Naive thymus-derived CD4-positive, alpha-beta T cell (primary cell): ENCODE results near the gene COL27A1. TPM values are rescaled to one million over a fixed set of nuclear protein-coding genes. Genes with fewer than 3 reads are reported as not detected.

ENCODE experiments used
- ATAC-seq: fragments of 150-1000 bp; cut with Tn5 transposase; 2 replicates; pipeline ENCODE4 v1.10.0; 2021; ENCODE audit warnings: mild to moderate bottlenecking, moderate library complexity
- CTCF ChIA-PET: fragments of 350-600 bp; sonication (Branson Sonifier 250); formaldehyde crosslinking; loops from one replicate; lab custom pipeline; 2021; ENCODE audit warnings: antibody characterized with exemption; lab: Charles Lee
- POLR2A ChIA-PET: fragments of 350-600 bp; sonication (Branson Sonifier 250); formaldehyde crosslinking; loops from one replicate; lab custom pipeline; 2021; ENCODE audit warnings: antibody characterized with exemption, inconsistent platforms; lab: Charles Lee
- DNase-seq, 9 donors: peaks; one replicate each; pipeline versions ENCODE4 v3.0.0 to v3.0.0-alpha.2; 2020 to 2022; ENCODE audit warnings: mixed read lengths in 1 of 9
- H3K27ac ChIP-seq: one replicate; pipeline ENCODE4 v1.7.0; 2013; ENCODE audit warnings: mild to moderate bottlenecking, low read depth, low read length, moderate library complexity
- H3K27me3 ChIP-seq, 2 donors: one replicate each; pipeline ENCODE4 v1.7.0; 2013; ENCODE audit warnings: low read length in 2 of 2, mild to moderate bottlenecking in 2 of 2, moderate library complexity in 2 of 2; ENCODE audit not compliant: control insufficient read depth in 2 of 2, insufficient read depth in 2 of 2
- H3K36me3 ChIP-seq, 3 experiments: 1 replicate in 2 of 3; 2 replicates in 1 of 3; pipeline ENCODE4 v1.7.0; 2013; ENCODE audit warnings: low read length in 3 of 3, mild to moderate bottlenecking in 3 of 3, moderate library complexity in 1 of 3; ENCODE audit not compliant: insufficient read depth in 3 of 3, control insufficient read depth in 2 of 3
- H3K4me1 ChIP-seq, 2 donors: one replicate each; pipeline ENCODE4 v1.7.0; 2013; ENCODE audit warnings: low read length in 2 of 2, mild to moderate bottlenecking in 2 of 2, moderate library complexity in 1 of 2; ENCODE audit not compliant: control insufficient read depth in 2 of 2, insufficient read depth in 2 of 2
- H3K4me3 ChIP-seq: 2 replicates; pipeline ENCODE4 v1.7.0; 2013; ENCODE audit warnings: mild to moderate bottlenecking, low read length
- H3K9me3 ChIP-seq, 3 experiments: 1 replicate in 2 of 3; 2 replicates in 1 of 3; pipeline ENCODE4 v1.7.0; 2013; ENCODE audit warnings: low read length in 3 of 3; ENCODE audit not compliant: control insufficient read depth in 2 of 3
- H3K27ac Mint-ChIP-seq, 9 donors: one replicate each; pipeline ENCODE4 v1.8.0; 2020 to 2022; ENCODE audit warnings: mixed read lengths in 9 of 9, mild to moderate bottlenecking in 8 of 9, moderate library complexity in 5 of 9, inconsistent platforms in 2 of 9
- H3K27me3 Mint-ChIP-seq, 5 donors: one replicate each; pipeline ENCODE4 v1.8.0; 2021 to 2022; ENCODE audit warnings: mixed read lengths in 5 of 5, mild to moderate bottlenecking in 1 of 5
- H3K36me3 Mint-ChIP-seq, 5 donors: one replicate each; pipeline ENCODE4 v1.8.0; 2020 to 2022; ENCODE audit warnings: mixed read lengths in 5 of 5, mild to moderate bottlenecking in 3 of 5, inconsistent platforms in 1 of 5
- H3K4me1 Mint-ChIP-seq, 7 donors: one replicate each; pipeline ENCODE4 v1.8.0; 2020 to 2022; ENCODE audit warnings: mixed read lengths in 7 of 7, mild to moderate bottlenecking in 3 of 7, inconsistent platforms in 1 of 7
- H3K4me3 Mint-ChIP-seq, 10 donors: one replicate each; pipeline ENCODE4 v1.8.0; 2020 to 2022; ENCODE audit warnings: mild to moderate bottlenecking in 10 of 10, mixed read lengths in 10 of 10, moderate library complexity in 6 of 10, inconsistent platforms in 2 of 10
- H3K9me3 Mint-ChIP-seq, 11 donors: one replicate each; pipeline ENCODE4 v1.8.0; 2020 to 2022; ENCODE audit warnings: mixed read lengths in 11 of 11, mild to moderate bottlenecking in 4 of 11, inconsistent platforms in 1 of 11, moderate library complexity in 1 of 11
- intact Hi-C, 2 donors: fragments of 100-400 bp; cut with micrococcal nuclease; formaldehyde crosslinking; loops; one replicate each; pipeline ENCODE4 v1.15.1; 2023
- polyA plus RNA-seq, 2 donors: library from polyadenylated mRNA; unstranded; fragments of 300-500 nt; fragmentation: Illumina TruSeq; gene quantifications; one replicate each; pipeline ENCODE4 v1.2.3, GENCODE V29; 2021
- total RNA-seq, 6 experiments: library from RNA in 5 of 6; stranded (reverse) in 5 of 6; gene quantifications; 1 replicate in 5 of 6; 2 replicates in 1 of 6; pipeline ENCODE4 v1.2.3 and lab custom pipeline; 2021 to 2026

Gene COL27A1
- total and polyA plus RNA-seq, 7 experiments from 2014 or later, result 1.2 to 2.4 (median 1.9) TPM; not detected in 2

- Histone ChIP-seq H3K27ac (no peak overlapping the region), H3K4me1 (no peaks in the 10 kb centered on the region), H3K9me3 (no peaks in the 10 kb centered on the region), H3K27me3 (no peaks in the 10 kb centered on the region), H3K4me3 (no peak overlapping the region), H3K36me3 (no peaks in the 10 kb centered on the region)
- H3K9me3 Mint-ChIP-seq, result no peaks in the 10 kb centered on the region
- peaks cover 0 to 6% (median 0%) of the 10 kb centered on the region in 5 donors for H3K27me3 Mint-ChIP-seq
- intact Hi-C loops, result no loop called here
- H3K36me3 Mint-ChIP-seq, result no peaks in the 10 kb centered on the region
- DNase-seq (no peak), ATAC-seq (no peak)
- CTCF ChIA-PET, result no interaction called here
- H3K4me3 Mint-ChIP-seq, result no peak overlapping the region
- no peak overlapping the region for H3K27ac Mint-ChIP-seq
- no peaks in the 10 kb centered on the region for H3K4me1 Mint-ChIP-seq
- POLR2A ChIA-PET, result no interaction called here
Observed at GRCh38 chr9:114243240-114243639, 87.9 kb downstream of the COL27A1 start.

GRCh38 chr9:114244570-114244969 is 89.2 kb downstream of the COL27A1 start:
- Histone ChIP-seq H3K4me1 (no peaks in the 10 kb centered on the region), H3K36me3 (no peaks in the 10 kb centered on the region), H3K4me3 (no peak overlapping the region), H3K27me3 (no peaks in the 10 kb centered on the region), H3K9me3 (no peaks in the 10 kb centered on the region), H3K27ac (no peak overlapping the region)
- Mint-ChIP-seq H3K27me3 (no peaks in the 10 kb centered on the region), H3K36me3 (no peaks in the 10 kb centered on the region), H3K4me1 (no peaks in the 10 kb centered on the region), H3K4me3 (no peak overlapping the region), H3K9me3 (no peaks in the 10 kb centered on the region), H3K27ac (no peak overlapping the region)
- intact Hi-C loops, result no loop called here
- ATAC-seq, result no peak
- ChIA-PET CTCF (no interaction called here), POLR2A (no interaction called here)
- no peak for DNase-seq

GRCh38 chr9:114246558-114246957 is 91.2 kb downstream of the COL27A1 start:
- no peaks in the 10 kb centered on the region for H3K4me1 Mint-ChIP-seq

GRCh38 chr9:114247077-114247476 is 91.7 kb downstream of the COL27A1 start:
- Histone ChIP-seq H3K27me3 (no peaks in the 10 kb centered on the region), H3K4me3 (no peak overlapping the region), H3K4me1 (no peaks in the 10 kb centered on the region), H3K9me3 (no peaks in the 10 kb centered on the region), H3K27ac (no peak overlapping the region), H3K36me3 (no peaks in the 10 kb centered on the region)
- ChIA-PET CTCF (no interaction called here), POLR2A (no interaction called here)
- intact Hi-C loops, result no loop called here
- ATAC-seq (no peak), DNase-seq (no peak)
- Mint-ChIP-seq H3K4me3 (no peak overlapping the region), H3K9me3 (no peaks in the 10 kb centered on the region), H3K27ac (no peak overlapping the region), H3K27me3 (no peaks in the 10 kb centered on the region), H3K36me3 (no peaks in the 10 kb centered on the region), H3K4me1 (no peaks in the 10 kb centered on the region)

More at GRCh38 chr9:114246558-114246957, 91.2 kb downstream of the COL27A1 start:
- H3K4me3 ChIP-seq, result no peak overlapping the region
- no peaks in the 10 kb centered on the region for H3K36me3 ChIP-seq
- Mint-ChIP-seq H3K27ac (no peak overlapping the region), H3K4me3 (no peak overlapping the region), H3K27me3 (no peaks in the 10 kb centered on the region), H3K36me3 (no peaks in the 10 kb centered on the region), H3K9me3 (no peaks in the 10 kb centered on the region)
- no peaks in the 10 kb centered on the region for H3K27me3 ChIP-seq
- ChIA-PET POLR2A (no interaction called here), CTCF (no interaction called here)
- H3K27ac ChIP-seq, result no peak overlapping the region
- no peak for DNase-seq
- intact Hi-C loops, result no loop called here
- H3K9me3 ChIP-seq, result no peaks in the 10 kb centered on the region
- no peaks in the 10 kb centered on the region for H3K4me1 ChIP-seq
- ATAC-seq, result no peak

- Mint-ChIP-seq H3K9me3 (no peaks in the 10 kb centered on the region), H3K36me3 (no peaks in the 10 kb centered on the region), H3K27ac (no peak overlapping the region), H3K27me3 (no peaks in the 10 kb centered on the region), H3K4me1 (no peaks in the 10 kb centered on the region), H3K4me3 (no peak overlapping the region)
- intact Hi-C loops, result no loop called here
- no peak for DNase-seq
- Histone ChIP-seq H3K9me3 (no peaks in the 10 kb centered on the region), H3K36me3 (no peaks in the 10 kb centered on the region), H3K27me3 (no peaks in the 10 kb centered on the region), H3K4me1 (no peaks in the 10 kb centered on the region), H3K4me3 (no peak overlapping the region), H3K27ac (no peak overlapping the region)
- CTCF ChIA-PET, result no interaction called here
- no peak for ATAC-seq
- POLR2A ChIA-PET, result interaction anchor here (0.6 kb wide), 1 partner anchor 1478 kb away, joined by 4 read pairs; no protein-coding TSS in a partner anchor
Observed at GRCh38 chr9:114247491-114247890, 92.2 kb downstream of the COL27A1 start.

DNA sequence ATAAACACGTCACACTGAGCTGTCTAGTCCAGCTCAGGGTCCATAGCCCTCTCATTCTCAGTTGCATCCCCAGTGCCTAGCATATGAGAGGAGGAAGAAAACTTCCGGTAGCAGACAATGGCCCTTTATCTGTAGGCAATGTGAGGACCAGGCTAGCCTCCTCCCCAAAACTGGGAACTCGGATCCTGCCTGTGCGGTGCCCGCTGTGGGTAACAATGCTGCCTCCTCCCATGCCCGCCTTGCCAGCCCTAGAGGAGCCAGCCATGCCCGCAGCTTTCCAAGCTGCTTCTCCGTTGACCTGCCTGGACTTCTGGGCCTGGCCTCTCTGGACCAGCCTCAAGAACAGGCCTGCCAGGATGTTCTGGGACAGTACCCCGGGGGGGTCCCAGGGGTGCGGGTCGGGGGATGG is 93.0 kb downstream of the COL27A1 start:
- H3K27me3 ChIP-seq, result no peaks in the 10 kb centered on the region
- CTCF ChIA-PET, result no interaction called here
- no peak for ATAC-seq
- no peaks in the 10 kb centered on the region for H3K9me3 Mint-ChIP-seq
- DNase-seq, result no peak
- POLR2A ChIA-PET, result interaction anchor here (0.6 kb wide), 1 partner anchor 1477 kb away, joined by 4 read pairs; no protein-coding TSS in a partner anchor
- H3K36me3 ChIP-seq, result no peaks in the 10 kb centered on the region
- H3K27me3 Mint-ChIP-seq, result no peaks in the 10 kb centered on the region
- H3K4me1 Mint-ChIP-seq, result peaks cover 0 to under 1% (median 0%) of the 10 kb centered on the region in 7 donors
- H3K9me3 ChIP-seq, result no peaks in the 10 kb centered on the region
- H3K4me3 Mint-ChIP-seq, result no peak overlapping the region
- H3K36me3 Mint-ChIP-seq, result no peaks in the 10 kb centered on the region
- H3K27ac Mint-ChIP-seq, result no peak overlapping the region
- H3K27ac ChIP-seq, result no peak overlapping the region
- intact Hi-C loops, result no loop called here
- H3K4me1 ChIP-seq, result no peaks in the 10 kb centered on the region
- H3K4me3 ChIP-seq, result no peak overlapping the region

DNA sequence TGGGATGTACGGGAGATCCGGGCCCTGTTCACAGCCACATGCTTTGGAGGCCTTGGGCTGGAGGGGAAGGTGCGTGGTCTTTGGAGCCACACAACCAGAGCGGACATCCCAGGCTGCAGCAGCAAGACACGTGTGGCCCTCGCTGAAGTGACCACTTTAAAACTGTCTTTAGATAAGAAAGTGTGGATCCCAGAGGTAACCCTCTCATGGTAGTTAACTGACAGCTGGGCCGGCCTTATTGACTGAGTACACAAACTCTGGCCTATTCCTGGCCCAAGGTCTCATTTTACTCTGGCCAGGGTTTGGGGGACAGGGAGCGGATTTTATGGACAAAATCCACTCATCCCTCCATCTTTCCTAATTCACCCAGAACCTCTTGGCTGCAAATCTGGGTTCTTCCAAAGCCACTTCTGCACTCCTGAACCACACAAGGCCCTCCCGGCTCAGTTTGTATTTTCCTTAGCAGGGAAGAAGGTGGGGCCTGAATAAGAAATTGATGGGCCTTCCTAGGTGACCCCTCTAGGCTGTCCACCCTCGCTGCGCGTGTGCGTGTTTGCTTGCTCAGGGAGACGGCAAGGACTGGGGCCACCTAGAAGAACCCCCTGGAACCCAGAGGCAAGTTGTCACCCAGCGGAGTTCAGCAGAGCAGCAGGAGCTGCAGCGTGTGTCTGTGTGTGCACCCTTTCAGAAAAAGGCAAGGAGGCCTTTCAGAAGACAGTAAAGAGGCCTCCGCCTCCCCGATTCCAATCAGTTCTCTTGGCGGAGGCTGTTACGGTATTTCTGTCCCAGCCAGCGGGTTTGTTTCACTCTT is 94.3 kb downstream of the COL27A1 start:
- peaks cover 0 to 4% (median 0%) of the 10 kb centered on the region in 5 donors for H3K27me3 Mint-ChIP-seq
- ChIA-PET POLR2A (no interaction called here), CTCF (no interaction called here)
- DNase-seq (no peak), ATAC-seq (no peak)
- Histone ChIP-seq H3K9me3 (no peaks in the 10 kb centered on the region), H3K36me3 (no peaks in the 10 kb centered on the region), H3K27ac (no peak overlapping the region), H3K4me1 (no peaks in the 10 kb centered on the region), H3K4me3 (no peak overlapping the region), H3K27me3 (no peaks in the 10 kb centered on the region)
- peaks cover 0 to 1% (median 0%) of the 10 kb centered on the region in 7 donors for H3K4me1 Mint-ChIP-seq
- no peak overlapping the region for H3K27ac Mint-ChIP-seq
- H3K4me3 Mint-ChIP-seq, result no peak overlapping the region
- no peaks in the 10 kb centered on the region for H3K9me3 Mint-ChIP-seq
- intact Hi-C loops, result no loop called here
- no peaks in the 10 kb centered on the region for H3K36me3 Mint-ChIP-seq
